ENCODE results near the gene HMG20B. TPM values are rescaled to one million over a fixed set of nuclear protein-coding genes. Genes with fewer than 3 reads are reported as not detected.

HMG20B gene
- total RNA-seq, 1 experiment from 2014 or later = 121 TPM

DNA sequence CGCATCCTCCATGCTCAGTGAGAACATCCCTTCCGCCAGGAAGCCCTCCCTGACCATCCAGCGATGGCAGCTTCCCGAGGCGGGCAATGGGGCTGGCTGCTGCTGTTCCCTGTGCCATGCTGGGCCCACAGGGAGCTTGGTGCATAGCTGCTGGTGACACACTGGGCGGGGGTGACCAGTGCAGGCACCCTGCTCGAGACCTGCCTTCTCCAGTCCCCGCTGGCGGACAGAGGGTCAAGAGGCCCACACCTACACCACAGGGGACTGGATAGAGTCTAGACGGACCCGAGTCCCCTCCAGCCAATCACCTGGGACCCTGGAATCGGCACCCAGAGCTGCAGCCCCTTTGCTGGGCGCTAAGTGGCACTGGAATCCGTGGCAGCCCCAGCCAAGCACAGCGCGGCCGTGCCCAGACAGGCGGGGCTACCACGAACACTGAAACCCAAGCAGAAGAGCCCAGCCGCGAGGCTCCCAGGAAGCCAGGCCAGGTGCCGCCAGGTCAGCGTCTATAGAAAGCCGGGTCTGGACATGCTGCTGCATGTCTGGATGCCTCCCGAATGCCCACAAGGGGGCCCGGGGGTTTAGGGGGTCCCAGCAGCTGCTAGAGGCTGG lies 42.9 kb downstream of the HMG20B start (continued):
- no peak for TF ChIP-seq STAT6 (CRISPR knock-in tag; conservative IDR thresholded peaks at IDR 0.05; ENCODE audit: low read depth)
- TF ChIP-seq RORB (CRISPR knock-in tag; IDR thresholded peaks at IDR 0.05) = no peak

DNA sequence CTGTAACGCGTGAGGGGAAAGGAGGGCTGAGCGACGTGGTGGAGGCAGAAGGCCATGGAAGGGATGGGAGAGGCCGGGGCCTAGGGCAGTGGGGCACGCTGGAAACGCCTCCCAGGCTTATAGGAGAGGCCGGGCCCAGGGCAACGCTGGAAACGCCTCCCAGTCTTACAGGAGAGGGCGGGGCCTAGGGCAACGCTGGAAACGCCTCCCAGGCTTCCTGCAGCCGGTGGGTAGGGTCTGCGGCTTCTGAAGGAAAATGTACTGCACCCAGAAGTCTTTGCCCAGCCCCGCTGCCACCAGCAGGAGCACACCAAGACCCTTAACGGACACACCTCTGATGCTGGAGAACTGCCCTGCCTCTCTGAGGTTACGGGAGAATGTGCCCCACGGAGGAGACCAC lies 44.7 kb downstream of the HMG20B start:
- TF ChIP-seq ZNF219 (CRISPR knock-in tag; IDR thresholded peaks at IDR 0.05; ENCODE audit: borderline replicate concordance) (no peak), ZBTB21 (CRISPR knock-in tag; IDR thresholded peaks at IDR 0.05; ENCODE audit: borderline replicate concordance) (no peak), USF1 (CRISPR knock-in tag; IDR thresholded peaks at IDR 0.05) (no peak), TP53 (CRISPR knock-in tag; IDR thresholded peaks at IDR 0.05) (no peak), ERG (CRISPR knock-in tag; IDR thresholded peaks at IDR 0.05) (no peak), NR3C1 (CRISPR knock-in tag; conservative IDR thresholded peaks at IDR 0.05; ENCODE audit: low read depth) (no peak), PRRX2 (CRISPR knock-in tag; IDR thresholded peaks at IDR 0.05) (no peak), NFATC4 (CRISPR knock-in tag; IDR thresholded peaks at IDR 0.05) (no peak), ZNF317 (CRISPR knock-in tag; IDR thresholded peaks at IDR 0.05; ENCODE audit: borderline replicate concordance, low read depth) (no peak), KAT7 (CRISPR knock-in tag; IDR thresholded peaks at IDR 0.05; ENCODE audit: borderline replicate concordance) (no peak), TEAD1 (CRISPR knock-in tag; IDR thresholded peaks at IDR 0.05) (no peak), ZNF396 (CRISPR knock-in tag; IDR thresholded peaks at IDR 0.05; ENCODE audit: borderline replicate concordance) (no peak)
- POLR2A ChIA-PET = no interaction called here
- peak; percentile 50 for ATAC-seq
- DNase-seq (ENCODE audit: low spot score) = peak; percentile 42
- no peak overlapping the region for H3K4me3 Mint-ChIP-seq
- H3K36me3 Mint-ChIP-seq = peaks cover 3% of the 10 kb centered on the region
- CTCF ChIA-PET = interaction anchor here (0.6 kb wide), 1 partner anchor 10 kb away, joined by 3 read pairs; the partner anchor contains the start of gene CACTIN
- no peaks in the 10 kb centered on the region for H3K9me3 Mint-ChIP-seq
- H3K27ac Mint-ChIP-seq = peak overlapping the region; percentile 36; the same call in 1 of the 2 replicates
- no peaks in the 10 kb centered on the region for H3K27me3 Mint-ChIP-seq (ENCODE audit: low read depth)
- H3K4me1 Mint-ChIP-seq = 0 out of 2 replicates have a peak, but pooled peaks cover 3% of the 10 kb centered on the region

- Mint-ChIP-seq H3K4me3 (no peak overlapping the region), H3K9me3 (no peaks in the 10 kb centered on the region), H3K36me3 (peaks cover 5% of the 10 kb centered on the region), H3K27me3 (ENCODE audit: low read depth) (no peaks in the 10 kb centered on the region), H3K4me1 (0 out of 2 replicates have a peak, but pooled peaks cover 3% of the 10 kb centered on the region), H3K27ac (no peak overlapping the region)
- ChIA-PET POLR2A (no interaction called here), CTCF (interaction anchor here (0.7 to 3.4 kb wide), 6 partner anchors 9 to 32 kb away, joined by 3 to 17 read pairs (median 3); no protein-coding TSS in a partner anchor)
- DNase-seq (ENCODE audit: low spot score) (peak; percentile 80), ATAC-seq (peak; percentile 78)
- TF ChIP-seq, protein P1, sequence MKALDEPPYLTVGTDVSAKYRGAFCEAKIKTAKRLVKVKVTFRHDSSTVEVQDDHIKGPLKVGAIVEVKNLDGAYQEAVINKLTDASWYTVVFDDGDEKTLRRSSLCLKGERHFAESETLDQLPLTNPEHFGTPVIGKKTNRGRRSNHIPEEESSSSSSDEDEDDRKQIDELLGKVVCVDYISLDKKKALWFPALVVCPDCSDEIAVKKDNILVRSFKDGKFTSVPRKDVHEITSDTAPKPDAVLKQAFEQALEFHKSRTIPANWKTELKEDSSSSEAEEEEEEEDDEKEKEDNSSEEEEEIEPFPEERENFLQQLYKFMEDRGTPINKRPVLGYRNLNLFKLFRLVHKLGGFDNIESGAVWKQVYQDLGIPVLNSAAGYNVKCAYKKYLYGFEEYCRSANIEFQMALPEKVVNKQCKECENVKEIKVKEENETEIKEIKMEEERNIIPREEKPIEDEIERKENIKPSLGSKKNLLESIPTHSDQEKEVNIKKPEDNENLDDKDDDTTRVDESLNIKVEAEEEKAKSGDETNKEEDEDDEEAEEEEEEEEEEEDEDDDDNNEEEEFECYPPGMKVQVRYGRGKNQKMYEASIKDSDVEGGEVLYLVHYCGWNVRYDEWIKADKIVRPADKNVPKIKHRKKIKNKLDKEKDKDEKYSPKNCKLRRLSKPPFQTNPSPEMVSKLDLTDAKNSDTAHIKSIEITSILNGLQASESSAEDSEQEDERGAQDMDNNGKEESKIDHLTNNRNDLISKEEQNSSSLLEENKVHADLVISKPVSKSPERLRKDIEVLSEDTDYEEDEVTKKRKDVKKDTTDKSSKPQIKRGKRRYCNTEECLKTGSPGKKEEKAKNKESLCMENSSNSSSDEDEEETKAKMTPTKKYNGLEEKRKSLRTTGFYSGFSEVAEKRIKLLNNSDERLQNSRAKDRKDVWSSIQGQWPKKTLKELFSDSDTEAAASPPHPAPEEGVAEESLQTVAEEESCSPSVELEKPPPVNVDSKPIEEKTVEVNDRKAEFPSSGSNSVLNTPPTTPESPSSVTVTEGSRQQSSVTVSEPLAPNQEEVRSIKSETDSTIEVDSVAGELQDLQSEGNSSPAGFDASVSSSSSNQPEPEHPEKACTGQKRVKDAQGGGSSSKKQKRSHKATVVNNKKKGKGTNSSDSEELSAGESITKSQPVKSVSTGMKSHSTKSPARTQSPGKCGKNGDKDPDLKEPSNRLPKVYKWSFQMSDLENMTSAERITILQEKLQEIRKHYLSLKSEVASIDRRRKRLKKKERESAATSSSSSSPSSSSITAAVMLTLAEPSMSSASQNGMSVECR (CRISPR knock-in tag; IDR thresholded peaks at IDR 0.05; ENCODE audit: borderline replicate concordance) = no peak
- TF ChIP-seq, protein P2, sequence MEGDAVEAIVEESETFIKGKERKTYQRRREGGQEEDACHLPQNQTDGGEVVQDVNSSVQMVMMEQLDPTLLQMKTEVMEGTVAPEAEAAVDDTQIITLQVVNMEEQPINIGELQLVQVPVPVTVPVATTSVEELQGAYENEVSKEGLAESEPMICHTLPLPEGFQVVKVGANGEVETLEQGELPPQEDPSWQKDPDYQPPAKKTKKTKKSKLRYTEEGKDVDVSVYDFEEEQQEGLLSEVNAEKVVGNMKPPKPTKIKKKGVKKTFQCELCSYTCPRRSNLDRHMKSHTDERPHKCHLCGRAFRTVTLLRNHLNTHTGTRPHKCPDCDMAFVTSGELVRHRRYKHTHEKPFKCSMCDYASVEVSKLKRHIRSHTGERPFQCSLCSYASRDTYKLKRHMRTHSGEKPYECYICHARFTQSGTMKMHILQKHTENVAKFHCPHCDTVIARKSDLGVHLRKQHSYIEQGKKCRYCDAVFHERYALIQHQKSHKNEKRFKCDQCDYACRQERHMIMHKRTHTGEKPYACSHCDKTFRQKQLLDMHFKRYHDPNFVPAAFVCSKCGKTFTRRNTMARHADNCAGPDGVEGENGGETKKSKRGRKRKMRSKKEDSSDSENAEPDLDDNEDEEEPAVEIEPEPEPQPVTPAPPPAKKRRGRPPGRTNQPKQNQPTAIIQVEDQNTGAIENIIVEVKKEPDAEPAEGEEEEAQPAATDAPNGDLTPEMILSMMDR (IDR thresholded peaks at IDR 0.05) = peak; percentile 92
Measured at GRCh38 chr19:3618144-3618810, 45.5 kb downstream of the HMG20B start.

Data from WTC11 (cell line).